Nucleus accumbens (tissue), 56 donors: ENCODE results near the gene DOCK1.
A peak's percentile ranks its signal among the peaks of the same experiment; 100 is the strongest.
"Not testable (repeated sequence)": the region's sequence is repeated elsewhere in the genome, so short reads cannot be mapped to it uniquely, and the experiment has no call there.

Source experiments
- DNase-seq, 56 donors: peaks; one replicate each; lab custom pipeline; 2025; lab: John Stamatoyannopoulos, UW

DOCK1 gene

GRCh38 chr10:127292888-127293287 lies 387.7 kb downstream of the DOCK1 start:
- DNase-seq = no peak

GRCh38 chr10:127293640-127294039 lies 388.4 kb downstream of the DOCK1 start:
- DNase-seq = no peak

- no peak for DNase-seq
These were observed 391.5 kb downstream of the DOCK1 start for GRCh38 chr10:127296696-127297095.

- DNase-seq = no peak
These were observed 393.2 kb downstream of the DOCK1 start for GRCh38 chr10:127298381-127298780.

GRCh38 chr10:127299192-127299591 lies 394.0 kb downstream of the DOCK1 start:
- DNase-seq = not testable (repeated sequence)

GRCh38 chr10:127299956-127300689 lies 394.9 kb downstream of the DOCK1 start:
- DNase-seq = no peak

- no peak for DNase-seq
These were observed 395.7 kb downstream of the DOCK1 start for GRCh38 chr10:127300868-127301321.

- DNase-seq = no peak
These were observed 397.1 kb downstream of the DOCK1 start for GRCh38 chr10:127302343-127302742.

- no peak for DNase-seq
These were observed 397.9 kb downstream of the DOCK1 start for GRCh38 chr10:127303105-127303504.

- DNase-seq = no peak
These were observed 398.5 kb downstream of the DOCK1 start for GRCh38 chr10:127303746-127304145.

GRCh38 chr10:127306479-127306878 lies 401.3 kb downstream of the DOCK1 start:
- DNase-seq = no peak

- no peak for DNase-seq
These were observed 402.1 kb downstream of the DOCK1 start for GRCh38 chr10:127307338-127307737.

GRCh38 chr10:127308031-127308430 lies 402.8 kb downstream of the DOCK1 start:
- DNase-seq = no peak

- DNase-seq = not testable (repeated sequence)
These were observed 404.4 kb downstream of the DOCK1 start for GRCh38 chr10:127309619-127310018.

- no peak for DNase-seq
These were observed 405.2 kb downstream of the DOCK1 start for GRCh38 chr10:127310430-127310829.

- no peak for DNase-seq
These were observed 405.7 kb downstream of the DOCK1 start for GRCh38 chr10:127310923-127311322.

GRCh38 chr10:127313996-127314700 lies 408.9 kb downstream of the DOCK1 start:
- peak in 10 of 56 donors; percentile 3 to 28 (median 13) for DNase-seq

- no peak for DNase-seq
These were observed 409.6 kb downstream of the DOCK1 start for GRCh38 chr10:127314797-127315196.

GRCh38 chr10:127315888-127316287 lies 410.7 kb downstream of the DOCK1 start:
- DNase-seq = no peak

- no peak for DNase-seq
These were observed 413.2 kb downstream of the DOCK1 start for GRCh38 chr10:127318396-127318795.

GRCh38 chr10:127319271-127319670 lies 414.0 kb downstream of the DOCK1 start:
- DNase-seq = no peak

GRCh38 chr10:127319691-127320090 lies 414.5 kb downstream of the DOCK1 start:
- DNase-seq = no peak
